ENCODE measurements around the gene ITFG2.

DNA sequence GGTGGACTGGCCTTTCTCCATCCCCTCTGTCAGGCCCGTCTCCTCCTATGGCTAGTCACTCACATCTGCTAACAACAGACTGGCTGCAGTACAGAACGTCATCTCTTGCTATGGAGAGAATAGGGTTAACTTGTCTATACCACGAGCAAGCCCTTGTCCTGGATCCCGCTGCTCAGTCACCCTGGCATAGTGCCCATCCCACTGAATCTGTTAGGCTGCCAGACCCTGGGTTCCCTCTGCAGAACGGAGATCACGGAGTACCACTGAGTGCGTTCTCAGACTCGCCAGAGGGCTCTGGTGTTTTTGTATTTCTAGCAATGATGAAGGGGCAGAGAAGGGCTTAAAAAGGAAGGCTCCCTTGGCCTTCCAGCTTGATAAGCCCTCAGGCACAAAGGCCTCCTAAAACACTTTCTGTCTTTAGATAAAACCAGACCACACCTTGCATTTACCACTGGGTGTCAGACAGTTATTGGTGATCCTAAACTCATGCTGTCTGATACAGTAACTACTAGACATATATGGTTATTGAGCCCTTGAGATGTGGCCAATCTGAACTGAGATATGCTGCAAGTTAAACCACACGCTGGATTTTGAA, 28.7 kb downstream of the ITFG2 start:
- TF ChIP-seq, protein P1, sequence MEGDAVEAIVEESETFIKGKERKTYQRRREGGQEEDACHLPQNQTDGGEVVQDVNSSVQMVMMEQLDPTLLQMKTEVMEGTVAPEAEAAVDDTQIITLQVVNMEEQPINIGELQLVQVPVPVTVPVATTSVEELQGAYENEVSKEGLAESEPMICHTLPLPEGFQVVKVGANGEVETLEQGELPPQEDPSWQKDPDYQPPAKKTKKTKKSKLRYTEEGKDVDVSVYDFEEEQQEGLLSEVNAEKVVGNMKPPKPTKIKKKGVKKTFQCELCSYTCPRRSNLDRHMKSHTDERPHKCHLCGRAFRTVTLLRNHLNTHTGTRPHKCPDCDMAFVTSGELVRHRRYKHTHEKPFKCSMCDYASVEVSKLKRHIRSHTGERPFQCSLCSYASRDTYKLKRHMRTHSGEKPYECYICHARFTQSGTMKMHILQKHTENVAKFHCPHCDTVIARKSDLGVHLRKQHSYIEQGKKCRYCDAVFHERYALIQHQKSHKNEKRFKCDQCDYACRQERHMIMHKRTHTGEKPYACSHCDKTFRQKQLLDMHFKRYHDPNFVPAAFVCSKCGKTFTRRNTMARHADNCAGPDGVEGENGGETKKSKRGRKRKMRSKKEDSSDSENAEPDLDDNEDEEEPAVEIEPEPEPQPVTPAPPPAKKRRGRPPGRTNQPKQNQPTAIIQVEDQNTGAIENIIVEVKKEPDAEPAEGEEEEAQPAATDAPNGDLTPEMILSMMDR (IDR thresholded peaks at IDR 0.05; ENCODE audit: low read depth, low read length, poor library complexity, severe bottlenecking): no peak
- no peak for TF ChIP-seq EZH2phosphoT487 (IDR thresholded peaks at IDR 0.05; ENCODE audit: borderline replicate concordance, low read length)

Measured in DOHH2 (cell line).